Endothelial cell of umbilical vein (primary cell): Measurements from ENCODE around the gene INSRR. TPM values are rescaled to one million over a fixed set of nuclear protein-coding genes. Genes with fewer than 3 reads are reported as not detected.
A peak's percentile ranks its signal among the peaks of the same experiment; 100 is the strongest.

Experiments used
- BruUV-seq: library from RNA; stranded (reverse); fragments of 400-500 nt; replicated peaks from 2 replicates; lab custom pipeline; 2021; lab: Mats Ljungman, UMichigan
- CTCF ChIA-PET: fragments of 300-600, 350-600 bp; sonication (Branson Sonifier 250); formaldehyde crosslinking; loops from one replicate; lab custom pipeline; 2021; ENCODE audit warnings: antibody characterized with exemption, inconsistent platforms; lab: Charles Lee
- POLR2A ChIA-PET: fragments of 300-600, 350-600 bp; sonication (Branson Sonifier 250); formaldehyde crosslinking; loops from one replicate; lab custom pipeline; 2021; ENCODE audit warnings: antibody characterized with exemption, inconsistent platforms; lab: Charles Lee
- DNase-seq: peaks from one replicate; pipeline ENCODE4 v3.0.0-alpha.2; 2011; ENCODE audit warnings: low read depth, low spot score
- FAIRE-seq: peaks from 2 replicates; lab custom pipeline; 2011; peaks lifted over from hg19 to GRCh38; lab: Jason Lieb, UNC
- H2AFZ ChIP-seq: 2 replicates; pipeline ENCODE4 v1.6.0; 2012; ENCODE audit warnings: low read depth, low read length, control low read depth, inconsistent platforms
- H3K27ac ChIP-seq: 2 replicates; pipeline ENCODE4 v1.5.1; 2011; ENCODE audit warnings: low read depth, mild to moderate bottlenecking, control low read depth, low read length, moderate library complexity; ENCODE audit not compliant: insufficient read depth
- H3K27me3 ChIP-seq, 2 experiments: 2 replicates each; pipeline versions ENCODE4 v1.6.0 to v1.6.1; 2011; ENCODE audit warnings: low read length in 2 of 2, mixed read lengths in 1 of 2; ENCODE audit not compliant: control insufficient read depth in 2 of 2, insufficient read depth in 2 of 2
- H3K36me3 ChIP-seq, 2 experiments: 2 replicates in 1 of 2; 3 replicates in 1 of 2; pipeline ENCODE4 v1.5.1; 2011; ENCODE audit warnings: low read length in 2 of 2, mild to moderate bottlenecking in 1 of 2, moderate library complexity in 1 of 2; ENCODE audit not compliant: control insufficient read depth in 2 of 2, insufficient read depth in 2 of 2; ENCODE audit errors: extremely low read depth in 1 of 2
- H3K4me1 ChIP-seq: 3 replicates; pipeline ENCODE4 v1.5.1; 2011; ENCODE audit warnings: mild to moderate bottlenecking, low read length; ENCODE audit not compliant: control insufficient read depth, insufficient read depth; ENCODE audit errors: extremely low read depth
- H3K4me2 ChIP-seq: 2 replicates; pipeline ENCODE4 v1.6.1; 2011; ENCODE audit warnings: low read length, control low read depth, mixed read lengths; ENCODE audit not compliant: insufficient read depth
- H3K4me3 ChIP-seq, 3 experiments: fragments of 200-600 bp in 1 of 3; sonication (generic), shearing (Covaris generic) in 1 of 3; replicated peaks in 1 of 3; 2 replicates each; pipeline ENCODE4 v1.5.1; 2011 to 2016; ENCODE audit warnings: control low read depth in 3 of 3, low read length in 3 of 3, mild to moderate bottlenecking in 2 of 3, inconsistent platforms in 1 of 3, low read depth in 1 of 3, moderate library complexity in 1 of 3; ENCODE audit not compliant: insufficient read depth in 1 of 3
- H3K79me2 ChIP-seq: 2 replicates; pipeline ENCODE4 v1.6.0; 2012; ENCODE audit warnings: low read length, inconsistent platforms; ENCODE audit not compliant: control insufficient read depth, insufficient read depth
- H3K9ac ChIP-seq: replicated peaks from 2 replicates; pipeline ENCODE3; 2011; ENCODE audit warnings: low read length, control low read depth; ENCODE audit not compliant: insufficient read depth; ENCODE audit errors: extremely low read depth
- H3K9me1 ChIP-seq: replicated peaks from 3 replicates; pipeline ENCODE4 v1.6.0; 2011; ENCODE audit warnings: mild to moderate bottlenecking, low read length; ENCODE audit not compliant: control insufficient read depth, insufficient read depth; ENCODE audit errors: extremely low read depth
- H3K9me3 ChIP-seq: replicated peaks from 2 replicates; pipeline ENCODE4 v1.5.1; 2012; ENCODE audit warnings: low read length, inconsistent platforms; ENCODE audit not compliant: control insufficient read depth, insufficient read depth
- H4K20me1 ChIP-seq: replicated peaks from 2 replicates; pipeline ENCODE3; 2011; ENCODE audit warnings: mild to moderate bottlenecking, low read length; ENCODE audit not compliant: control insufficient read depth, insufficient read depth; ENCODE audit errors: extremely low read depth
- CTCF ChIP-seq, 2 donors: IDR thresholded peaks; 1 replicate in 1 of 2; 2 replicates in 1 of 2; pipeline ENCODE4 v1.5.1; 2011; ENCODE audit warnings: low read length in 2 of 2, mild to moderate bottlenecking in 2 of 2, moderate library complexity in 2 of 2, control low read depth in 1 of 2, inconsistent platforms in 1 of 2, low read depth in 1 of 2; ENCODE audit not compliant: insufficient read depth in 1 of 2; ENCODE audit errors: extremely low read depth in 1 of 2
- EZH2 ChIP-seq: IDR thresholded peaks from 2 replicates; pipeline ENCODE4 v1.6.1; 2012; ENCODE audit warnings: borderline replicate concordance, low read depth, mild to moderate bottlenecking, moderate library complexity, low read length, inconsistent platforms; ENCODE audit not compliant: severe bottlenecking
- FOS ChIP-seq: IDR thresholded peaks from 2 replicates; pipeline ENCODE4 v1.6.1; 2011; ENCODE audit warnings: mild to moderate bottlenecking, low read length, moderate library complexity, borderline replicate concordance; ENCODE audit not compliant: insufficient read depth
- GATA2 ChIP-seq: IDR thresholded peaks from 2 replicates; pipeline ENCODE4 v1.7.0; 2011; ENCODE audit warnings: low read depth, mild to moderate bottlenecking, moderate library complexity, mixed read lengths, low read length; ENCODE audit not compliant: insufficient read length, insufficient read depth
- JUN ChIP-seq: IDR thresholded peaks from 2 replicates; pipeline ENCODE4 v1.6.1; 2011; ENCODE audit warnings: borderline replicate concordance, low read depth; ENCODE audit not compliant: insufficient read length, insufficient read depth
- MYC ChIP-seq: IDR thresholded peaks from one replicate; pipeline ENCODE4 v1.6.1; 2011; ENCODE audit warnings: mild to moderate bottlenecking, low read depth, low read length
- POLR2A ChIP-seq: IDR thresholded peaks from 2 replicates; pipeline ENCODE4 v1.6.1; 2012; ENCODE audit warnings: low read depth, mild to moderate bottlenecking, control low read depth, low read length
- POLR2AphosphoS5 ChIP-seq: IDR thresholded peaks from 2 replicates; pipeline ENCODE4 v1.6.1; 2012; ENCODE audit warnings: low read depth, mild to moderate bottlenecking, control low read depth, low read length, moderate library complexity; ENCODE audit not compliant: insufficient read depth
- dilution Hi-C: fragments of 300-500 bp; cut with MboI; formaldehyde crosslinking; loops from one replicate; pipeline ENCODE4 v1.15.0; 2019; ENCODE audit warnings: low sequenced_read_pairs; ENCODE audit not compliant: extremely low pct_ligation_motif_present
- intact Hi-C: fragments of 100-400 bp; cut with micrococcal nuclease; formaldehyde crosslinking; loops from one replicate; pipeline ENCODE4 v1.10.0; 2022
- polyA plus RNA-seq, 4 experiments: library from polyadenylated mRNA; depleted of rRNA in 3 of 4; stranded (reverse) in 3 of 4; unstranded in 1 of 4; fragments of >200 nt; gene quantifications; 2 replicates each; pipeline versions ENCODE4 v1.2.1 to v1.2.3, GENCODE V29; 2011 to 2012; ENCODE audit warnings: missing spikeins in 1 of 4
- total RNA-seq: library from RNA; stranded (reverse); gene quantifications from 2 replicates; pipeline ENCODE4 v1.2.3, GENCODE V29; 2021
- TF ChIP-seq, protein P1 (sequence below): IDR thresholded peaks from 2 replicates; pipeline ENCODE4 v1.6.1; 2011; ENCODE audit not compliant: insufficient read depth, insufficient read length

Gene INSRR
- total and polyA plus RNA-seq, 2 donors (not counting 3 experiments of a cell fraction or from before 2014, with no cell fraction given) = not detected

GRCh38 chr1:156899956-156900718 is 41.2 kb upstream of the INSRR start:
- no peak overlapping the region for H3K4me3 ChIP-seq
- H3K36me3 ChIP-seq = peaks cover 0 to 7% of the 10 kb centered on the region in 2 experiments
- DNase-seq = peak; percentile 57
- no peaks in the 10 kb centered on the region for H3K27me3 ChIP-seq
- no peak overlapping the region for H2AFZ ChIP-seq
- H3K9me3 ChIP-seq = no peaks in the 10 kb centered on the region
- dilution Hi-C loops (no loop called here), intact Hi-C loops (loop anchor here (10.0 kb wide), 1 partner anchor 395 kb away; the partner anchor contains the start of gene MEF2D)
- H3K4me2 ChIP-seq = no peak overlapping the region
- peak overlapping the region; percentile 95 for H3K27ac ChIP-seq
- POLR2A ChIA-PET = no interaction called here
- CTCF ChIA-PET = interaction anchor here (1.0 to 1.8 kb wide), 5 partner anchors 8 to 41 kb away, joined by 3 to 8 read pairs (median 5); no protein-coding TSS in a partner anchor
- BruUV-seq = no TSS peak
- no peaks in the 10 kb centered on the region for H4K20me1 ChIP-seq
- TF ChIP-seq, protein P1, sequence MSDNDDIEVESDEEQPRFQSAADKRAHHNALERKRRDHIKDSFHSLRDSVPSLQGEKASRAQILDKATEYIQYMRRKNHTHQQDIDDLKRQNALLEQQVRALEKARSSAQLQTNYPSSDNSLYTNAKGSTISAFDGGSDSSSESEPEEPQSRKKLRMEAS = no peak
- no peak for TF ChIP-seq CTCF (IDR thresholded peaks at IDR 0.05; ENCODE audit: extremely low read depth in 1 of 2, insufficient read depth in 1 of 2, low read depth in 1 of 2, low read length in 2 of 2)
- TF ChIP-seq POLR2AphosphoS5 = no peak
- no peak for TF ChIP-seq POLR2A
- TF ChIP-seq GATA2 = no peak
- no peak for TF ChIP-seq FOS
- TF ChIP-seq EZH2 = no peak
- no peak for TF ChIP-seq MYC
- TF ChIP-seq JUN = no peak
- FAIRE-seq = peak; percentile 83
- no peaks in the 10 kb centered on the region for H3K9me1 ChIP-seq
- H3K9ac ChIP-seq = peak overlapping the region; percentile 22
- peaks cover 93% of the 10 kb centered on the region for H3K79me2 ChIP-seq
- peaks cover 89% of the 10 kb centered on the region for H3K4me1 ChIP-seq
